ENCODE results near the gene RFC1. TPM values are rescaled to one million over a fixed set of nuclear protein-coding genes. Genes with fewer than 3 reads are reported as not detected.

RFC1 gene
- total and polyA plus RNA-seq, 9 of the 15 experiments (the other 6 are each of a cell fraction or from before 2014, with no cell fraction given), result 16.8 to 85.6 (median 45.2) TPM

DNA sequence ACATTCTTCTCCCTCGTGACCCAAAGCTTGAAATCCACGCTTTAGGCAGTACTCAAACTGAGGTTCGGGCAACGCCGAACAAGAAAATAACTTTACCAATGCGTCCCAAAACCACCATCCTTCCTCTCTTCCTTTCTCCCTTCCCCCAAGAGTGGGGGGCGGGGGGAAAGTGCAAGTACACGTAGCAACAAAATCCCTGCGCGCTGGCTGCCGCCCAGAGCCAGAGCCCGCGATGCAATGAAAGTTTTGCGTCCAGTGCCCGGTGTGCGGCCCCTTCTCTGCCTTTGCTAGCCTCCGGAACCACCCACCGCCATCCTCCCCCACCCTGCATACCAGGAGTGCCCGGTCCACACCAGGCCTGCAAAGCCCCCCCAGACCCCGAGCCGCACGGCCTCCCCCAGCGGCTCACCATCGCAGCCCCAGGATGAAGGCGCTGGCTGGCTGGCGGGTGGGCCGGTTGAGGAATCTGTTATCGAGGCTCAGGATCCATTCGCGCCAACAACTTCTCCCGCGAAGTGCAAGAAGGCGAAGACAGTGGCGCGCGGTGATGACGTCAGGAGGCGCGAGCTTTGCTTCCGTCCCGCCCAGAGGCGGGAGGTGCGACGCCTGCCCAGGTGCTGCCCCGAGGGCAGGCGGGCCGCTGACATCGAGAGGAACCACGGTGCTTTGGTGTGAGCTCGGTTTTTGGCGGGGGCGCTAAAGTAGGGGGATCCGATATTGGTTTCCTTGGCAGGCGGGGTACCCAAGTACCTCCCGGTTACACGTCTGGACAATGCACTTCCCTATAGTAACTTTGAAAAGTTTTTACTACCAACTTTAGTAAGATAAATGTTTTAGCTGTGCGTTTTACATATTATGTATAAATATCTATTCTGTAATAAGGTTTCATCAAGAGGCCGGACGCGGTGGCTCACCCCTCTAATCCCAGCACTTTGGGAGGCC lies at the start of gene RFC1 (continued):
- TF ChIP-seq SFPQ (IDR thresholded peaks at IDR 0.05; ENCODE audit: low read depth, low read length), result no peak
- peak in 1 of 2 experiments; percentile 71; a peak in 2 of 4 replicates for TF ChIP-seq RCOR1 (IDR thresholded peaks at IDR 0.05; ENCODE audit: borderline replicate concordance in 1 of 2, low read depth in 2 of 2, low read length in 2 of 2)
- TF ChIP-seq ZNF76 (CRISPR knock-in tag; IDR thresholded peaks at IDR 0.05; ENCODE audit: borderline replicate concordance), result no peak
- no peak for TF ChIP-seq XRCC4 (IDR thresholded peaks at IDR 0.05; ENCODE audit: extremely low read depth, insufficient read depth, insufficient read length)
- TF ChIP-seq CHD4 (IDR thresholded peaks at IDR 0.05; ENCODE audit: insufficient read depth, insufficient replicate concordance, low read depth, low read length, poor library complexity, severe bottlenecking), result no peak
- TF ChIP-seq JUN (IDR thresholded peaks at IDR 0.05; ENCODE audit: borderline replicate concordance, low read depth, low read length), result peak; percentile 90; the same call in 1 of the 2 replicates
- TF ChIP-seq JUN (CRISPR knock-in tag; IDR thresholded peaks at IDR 0.05; ENCODE audit: borderline replicate concordance), result peak; percentile 72; the same call in 1 of the 2 replicates
- TF ChIP-seq CTBP1 (IDR thresholded peaks at IDR 0.05; ENCODE audit: borderline replicate concordance), result peak; percentile 88
- TF ChIP-seq TAF9B (IDR thresholded peaks at IDR 0.05; ENCODE audit: partially characterized antibody), result no peak
- 0 out of 2 replicates have a peak, but pooled peaks have one; percentile 46 for TF ChIP-seq GTF2F1 (IDR thresholded peaks at IDR 0.05; ENCODE audit: low read depth, low read length)
- TF ChIP-seq SAP30 (IDR thresholded peaks at IDR 0.05; ENCODE audit: borderline replicate concordance, insufficient read depth, low read depth, low read length, poor library complexity, severe bottlenecking), result no peak
- peak in 1 of 2 experiments; percentile 87; a peak in 2 of 4 replicates for TF ChIP-seq TBL1XR1 (IDR thresholded peaks at IDR 0.05; ENCODE audit: low read length in 2 of 2)
- TF ChIP-seq ZNF766 (CRISPR knock-in tag; conservative IDR thresholded peaks at IDR 0.05), result no peak; the same call in 1 of the 2 replicates
- TF ChIP-seq PHTF2 (CRISPR knock-in tag; IDR thresholded peaks at IDR 0.05), result no peak
- TF ChIP-seq ZNF707 (CRISPR knock-in tag; conservative IDR thresholded peaks at IDR 0.05), result no peak
- TF ChIP-seq MNT (conservative IDR thresholded peaks at IDR 0.05), result peak; percentile 68 to 84
- TF ChIP-seq, protein P1, sequence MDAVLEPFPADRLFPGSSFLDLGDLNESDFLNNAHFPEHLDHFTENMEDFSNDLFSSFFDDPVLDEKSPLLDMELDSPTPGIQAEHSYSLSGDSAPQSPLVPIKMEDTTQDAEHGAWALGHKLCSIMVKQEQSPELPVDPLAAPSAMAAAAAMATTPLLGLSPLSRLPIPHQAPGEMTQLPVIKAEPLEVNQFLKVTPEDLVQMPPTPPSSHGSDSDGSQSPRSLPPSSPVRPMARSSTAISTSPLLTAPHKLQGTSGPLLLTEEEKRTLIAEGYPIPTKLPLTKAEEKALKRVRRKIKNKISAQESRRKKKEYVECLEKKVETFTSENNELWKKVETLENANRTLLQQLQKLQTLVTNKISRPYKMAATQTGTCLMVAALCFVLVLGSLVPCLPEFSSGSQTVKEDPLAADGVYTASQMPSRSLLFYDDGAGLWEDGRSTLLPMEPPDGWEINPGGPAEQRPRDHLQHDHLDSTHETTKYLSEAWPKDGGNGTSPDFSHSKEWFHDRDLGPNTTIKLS (IDR thresholded peaks at IDR 0.05; ENCODE audit: borderline replicate concordance, low read depth), result peak; percentile 90
- TF ChIP-seq, protein P2, sequence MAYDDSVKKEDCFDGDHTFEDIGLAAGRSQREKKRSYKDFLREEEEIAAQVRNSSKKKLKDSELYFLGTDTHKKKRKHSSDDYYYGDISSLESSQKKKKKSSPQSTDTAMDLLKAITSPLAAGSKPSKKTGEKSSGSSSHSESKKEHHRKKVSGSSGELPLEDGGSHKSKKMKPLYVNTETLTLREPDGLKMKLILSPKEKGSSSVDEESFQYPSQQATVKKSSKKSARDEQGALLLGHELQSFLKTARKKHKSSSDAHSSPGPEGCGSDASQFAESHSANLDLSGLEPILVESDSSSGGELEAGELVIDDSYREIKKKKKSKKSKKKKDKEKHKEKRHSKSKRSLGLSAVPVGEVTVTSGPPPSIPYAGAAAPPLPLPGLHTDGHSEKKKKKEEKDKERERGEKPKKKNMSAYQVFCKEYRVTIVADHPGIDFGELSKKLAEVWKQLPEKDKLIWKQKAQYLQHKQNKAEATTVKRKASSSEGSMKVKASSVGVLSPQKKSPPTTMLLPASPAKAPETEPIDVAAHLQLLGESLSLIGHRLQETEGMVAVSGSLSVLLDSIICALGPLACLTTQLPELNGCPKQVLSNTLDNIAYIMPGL (CRISPR knock-in tag; IDR thresholded peaks at IDR 0.05), result peak; percentile 42; the same call in 1 of the 2 replicates
